ENCODE results near the gene IRF2BPL. TPM values are rescaled to one million over a fixed set of nuclear protein-coding genes. Genes with fewer than 3 reads are reported as not detected.
A peak's percentile ranks its signal among the peaks of the same experiment; 100 is the strongest.
"Not testable (repeated sequence)": the region's sequence is repeated elsewhere in the genome, so short reads cannot be mapped to it uniquely, and the experiment has no call there.

IRF2BPL gene
- total RNA-seq, 1 donor, result 21.6 TPM

- H3K4me3 ChIP-seq (ENCODE audit: low read depth, low read length), result peak overlapping the region; percentile 38
- DNase-seq (ENCODE audit: low read depth), result peak; percentile 55
- peak; percentile 48 for TF ChIP-seq CTCF (IDR thresholded peaks at IDR 0.05; ENCODE audit: insufficient read depth, low read length)
Measured at GRCh38 chr14:77023001-77023996, 5.2 kb downstream of the IRF2BPL start.

- no peak for TF ChIP-seq CTCF (IDR thresholded peaks at IDR 0.05; ENCODE audit: insufficient read depth, low read length)
- no peak for DNase-seq (ENCODE audit: low read depth)
- H3K4me3 ChIP-seq (ENCODE audit: low read depth, low read length), result no peak overlapping the region
Measured at GRCh38 chr14:77022236-77022852, 6.2 kb downstream of the IRF2BPL start.

GRCh38 chr14:77021424-77021823, 7.1 kb downstream of the IRF2BPL start:
- H3K4me3 ChIP-seq (ENCODE audit: low read depth, low read length); DNase-seq (ENCODE audit: low read depth): not testable (repeated sequence)

GRCh38 chr14:77018785-77019184, 9.7 kb downstream of the IRF2BPL start:
- DNase-seq (ENCODE audit: low read depth), result peak; percentile 33
- no peak overlapping the region for H3K4me3 ChIP-seq (ENCODE audit: low read depth, low read length)
- no peak for TF ChIP-seq CTCF (IDR thresholded peaks at IDR 0.05; ENCODE audit: insufficient read depth, low read length)

GRCh38 chr14:77017666-77018065, 10.8 kb downstream of the IRF2BPL start:
- DNase-seq (ENCODE audit: low read depth), result no peak
- H3K4me3 ChIP-seq (ENCODE audit: low read depth, low read length), result no peak overlapping the region
- TF ChIP-seq CTCF (IDR thresholded peaks at IDR 0.05; ENCODE audit: insufficient read depth, low read length), result no peak

- H3K4me3 ChIP-seq (ENCODE audit: low read depth, low read length), result no peak overlapping the region
- DNase-seq (ENCODE audit: low read depth), result no peak
- TF ChIP-seq CTCF (IDR thresholded peaks at IDR 0.05; ENCODE audit: insufficient read depth, low read length), result no peak
Measured at GRCh38 chr14:77014734-77015133, 13.8 kb downstream of the IRF2BPL start.

- no peak for TF ChIP-seq CTCF (IDR thresholded peaks at IDR 0.05; ENCODE audit: insufficient read depth, low read length)
- no peak overlapping the region for H3K4me3 ChIP-seq (ENCODE audit: low read depth, low read length)
- peak; percentile 62 for DNase-seq (ENCODE audit: low read depth)
Measured at GRCh38 chr14:77014004-77014604, 14.4 kb downstream of the IRF2BPL start.
